DOHH2 (cell line): ENCODE data around the gene HIVEP3.

ENCODE experiments used
- H3F3A ChIP-seq: fragments of 200-600 bp; sonication (generic), shearing (Covaris generic); 2 replicates; pipeline ENCODE4 v1.6.0; 2016; ENCODE audit warnings: antibody characterized with exemption, mild to moderate bottlenecking; ENCODE audit not compliant: control insufficient read depth, insufficient read depth
- H3K27ac ChIP-seq: fragments of 200-600 bp; sonication (generic); 2 replicates; pipeline ENCODE4 v1.5.1; 2014; ENCODE audit warnings: low read depth, mild to moderate bottlenecking, low read length, moderate library complexity
- H3K27me3 ChIP-seq: fragments of 200-600 bp; sonication (generic); 2 replicates; pipeline ENCODE4 v1.6.1; 2014; ENCODE audit warnings: mild to moderate bottlenecking, low read length, mixed read lengths; ENCODE audit not compliant: control insufficient read depth
- H3K36me3 ChIP-seq: fragments of 200-600 bp; sonication (generic); 2 replicates; pipeline ENCODE4 v1.6.1; 2014; ENCODE audit warnings: mild to moderate bottlenecking, low read length, moderate library complexity, mixed read lengths; ENCODE audit not compliant: control insufficient read depth
- H3K4me1 ChIP-seq: fragments of 200-600 bp; sonication (generic); 2 replicates; pipeline ENCODE4 v1.6.1; 2014; ENCODE audit warnings: mild to moderate bottlenecking, low read length, mixed read lengths; ENCODE audit not compliant: control insufficient read depth
- H3K4me2 ChIP-seq: fragments of 200-600 bp; sonication (generic); 2 replicates; pipeline ENCODE4 v1.6.0; 2014; ENCODE audit warnings: mild to moderate bottlenecking, low read length, moderate library complexity
- H3K4me3 ChIP-seq: fragments of 200-600 bp; sonication (generic); 2 replicates; pipeline ENCODE4 v1.5.1; 2014; ENCODE audit warnings: mild to moderate bottlenecking, low read length, mixed read lengths
- H3K79me2 ChIP-seq: fragments of 200-600 bp; sonication (generic); 2 replicates; pipeline ENCODE4 v1.6.1; 2014; ENCODE audit warnings: mild to moderate bottlenecking, low read length, mixed read lengths; ENCODE audit not compliant: control insufficient read depth
- H3K9me2 ChIP-seq: fragments of 200-600 bp; sonication (generic); replicated peaks from 2 replicates; pipeline ENCODE4 v1.6.1; 2014; ENCODE audit warnings: mild to moderate bottlenecking, low read length, mixed read lengths; ENCODE audit not compliant: control insufficient read depth
- H3K9me3 ChIP-seq: fragments of 200-600 bp; sonication (generic); 2 replicates; pipeline ENCODE4 v1.6.1; 2014; ENCODE audit warnings: antibody characterized with exemption, low read length, mixed read lengths; ENCODE audit not compliant: control insufficient read depth, insufficient read depth
- H4K20me1 ChIP-seq: fragments of 200-600 bp; sonication (generic); 2 replicates; pipeline ENCODE4 v1.6.0; 2014; ENCODE audit warnings: low read depth, mild to moderate bottlenecking, antibody characterized with exemption, low read length, moderate library complexity; ENCODE audit not compliant: control insufficient read depth, insufficient read depth
- EZH2phosphoT487 ChIP-seq: fragments of 200-600 bp; sonication (generic); IDR thresholded peaks from 2 replicates; pipeline ENCODE4 v1.6.1; 2017; ENCODE audit warnings: borderline replicate concordance, mild to moderate bottlenecking, antibody characterized with exemption, low read length, moderate library complexity, mixed read lengths
- TF ChIP-seq, protein P1 (sequence below): fragments of 200-600 bp; sonication (generic); IDR thresholded peaks from one replicate; pipeline ENCODE4 v1.5.1; 2014; ENCODE audit warnings: antibody characterized with exemption, mild to moderate bottlenecking, low read depth, low read length; ENCODE audit not compliant: poor library complexity, severe bottlenecking

HIVEP3 gene

DNA sequence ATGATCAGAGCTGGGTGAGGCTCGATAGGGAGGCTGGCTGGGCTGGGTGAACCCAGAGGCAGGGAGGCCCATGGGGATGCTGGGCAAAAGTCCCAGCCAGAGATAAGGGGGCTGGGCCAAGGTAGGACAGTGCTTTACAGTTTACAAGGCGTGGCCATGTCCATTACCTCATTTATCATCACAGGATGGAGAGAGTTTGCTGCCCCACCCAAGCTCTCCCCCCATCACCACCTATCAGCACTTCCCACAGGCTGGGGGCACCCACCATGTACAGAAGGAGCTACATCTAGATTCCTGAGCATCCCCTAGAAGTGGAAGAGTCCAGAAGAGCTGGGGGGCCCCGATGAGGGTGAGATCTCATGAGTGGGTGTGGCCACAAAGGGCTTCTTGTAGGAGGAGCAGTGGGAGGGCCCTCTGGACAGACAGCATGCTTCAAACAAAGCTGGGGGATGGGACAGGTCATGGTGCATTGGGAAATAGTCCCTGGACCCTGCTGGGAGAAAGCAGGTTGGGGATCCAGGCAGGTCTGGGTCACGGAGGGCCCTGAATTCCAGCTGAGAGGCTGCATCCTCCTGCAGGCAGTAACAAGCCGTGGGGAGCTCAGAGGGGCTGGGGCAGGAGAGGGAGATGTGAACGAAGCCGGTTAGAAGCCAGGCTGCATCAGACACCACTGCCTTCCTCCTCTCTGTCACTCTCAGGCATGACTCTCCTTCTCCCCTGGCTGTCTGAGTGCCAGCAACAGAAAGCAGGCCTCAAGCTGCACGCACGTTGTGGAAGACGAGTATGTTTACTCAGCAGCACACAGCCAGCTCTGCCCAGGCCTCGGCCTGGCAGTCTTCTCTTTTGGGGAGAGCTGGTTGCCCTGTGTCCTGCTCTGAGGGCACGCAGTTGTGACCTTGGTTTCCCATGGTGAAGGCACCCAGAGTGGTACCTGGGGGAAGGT lies 202.3 kb downstream of the HIVEP3 start:
- Histone ChIP-seq H3F3A (no peaks in the 10 kb centered on the region), H4K20me1 (no peaks in the 10 kb centered on the region), H3K4me1 (no peaks in the 10 kb centered on the region), H3K9me2 (no peaks in the 10 kb centered on the region), H3K36me3 (no peaks in the 10 kb centered on the region), H3K27ac (no peak overlapping the region), H3K4me3 (no peak overlapping the region), H3K27me3 (no peaks in the 10 kb centered on the region; the same call in 1 of the 2 replicates), H3K9me3 (no peaks in the 10 kb centered on the region), H3K4me2 (no peak overlapping the region), H3K79me2 (no peaks in the 10 kb centered on the region)
- TF ChIP-seq, protein P1, sequence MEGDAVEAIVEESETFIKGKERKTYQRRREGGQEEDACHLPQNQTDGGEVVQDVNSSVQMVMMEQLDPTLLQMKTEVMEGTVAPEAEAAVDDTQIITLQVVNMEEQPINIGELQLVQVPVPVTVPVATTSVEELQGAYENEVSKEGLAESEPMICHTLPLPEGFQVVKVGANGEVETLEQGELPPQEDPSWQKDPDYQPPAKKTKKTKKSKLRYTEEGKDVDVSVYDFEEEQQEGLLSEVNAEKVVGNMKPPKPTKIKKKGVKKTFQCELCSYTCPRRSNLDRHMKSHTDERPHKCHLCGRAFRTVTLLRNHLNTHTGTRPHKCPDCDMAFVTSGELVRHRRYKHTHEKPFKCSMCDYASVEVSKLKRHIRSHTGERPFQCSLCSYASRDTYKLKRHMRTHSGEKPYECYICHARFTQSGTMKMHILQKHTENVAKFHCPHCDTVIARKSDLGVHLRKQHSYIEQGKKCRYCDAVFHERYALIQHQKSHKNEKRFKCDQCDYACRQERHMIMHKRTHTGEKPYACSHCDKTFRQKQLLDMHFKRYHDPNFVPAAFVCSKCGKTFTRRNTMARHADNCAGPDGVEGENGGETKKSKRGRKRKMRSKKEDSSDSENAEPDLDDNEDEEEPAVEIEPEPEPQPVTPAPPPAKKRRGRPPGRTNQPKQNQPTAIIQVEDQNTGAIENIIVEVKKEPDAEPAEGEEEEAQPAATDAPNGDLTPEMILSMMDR = no peak
- TF ChIP-seq EZH2phosphoT487 = no peak

GRCh38 chr1:41715441-41716095 lies 203.2 kb downstream of the HIVEP3 start:
- Histone ChIP-seq H3F3A (no peaks in the 10 kb centered on the region), H3K4me2 (no peak overlapping the region), H4K20me1 (no peaks in the 10 kb centered on the region), H3K9me3 (no peaks in the 10 kb centered on the region), H3K27ac (no peak overlapping the region), H3K9me2 (no peaks in the 10 kb centered on the region), H3K79me2 (no peaks in the 10 kb centered on the region), H3K36me3 (no peaks in the 10 kb centered on the region), H3K4me1 (no peaks in the 10 kb centered on the region), H3K4me3 (no peak overlapping the region), H3K27me3 (no peaks in the 10 kb centered on the region)
- TF ChIP-seq EZH2phosphoT487 = no peak

GRCh38 chr1:41714638-41715389 lies 203.9 kb downstream of the HIVEP3 start:
- H3K4me2 ChIP-seq = no peak overlapping the region
- no peaks in the 10 kb centered on the region for H3K9me2 ChIP-seq
- no peak for TF ChIP-seq EZH2phosphoT487
- TF ChIP-seq, protein P1 = no peak
- H3F3A ChIP-seq = no peaks in the 10 kb centered on the region
- H3K36me3 ChIP-seq = no peaks in the 10 kb centered on the region
- no peak overlapping the region for H3K4me3 ChIP-seq
- H3K4me1 ChIP-seq = no peaks in the 10 kb centered on the region
- no peak overlapping the region for H3K27ac ChIP-seq
- H4K20me1 ChIP-seq = no peaks in the 10 kb centered on the region
- no peaks in the 10 kb centered on the region for H3K79me2 ChIP-seq
- H3K9me3 ChIP-seq = no peaks in the 10 kb centered on the region
- H3K27me3 ChIP-seq = no peaks in the 10 kb centered on the region
